Left lung (tissue), 10 donors: ENCODE measurements around the gene SSX2IP. TPM values are rescaled to one million over a fixed set of nuclear protein-coding genes. Genes with fewer than 3 reads are reported as not detected.

Experiments used
- ATAC-seq: fragments of 200-7000 bp; cut with Tn5 transposase; one replicate; pipeline ENCODE4 v1.9.1; 2020; ENCODE audit warnings: moderate library complexity
- DNase-seq, 4 donors: peaks; one replicate each; pipeline ENCODE4 v3.0.0-alpha.2; 2013 to 2020
- H3K27ac ChIP-seq, 2 donors: fragments of 200-600 bp; sonication (generic) in 1 of 2; one replicate each; pipeline versions ENCODE4 v1.5.0 to v1.8.0; 2020 to 2021
- H3K27me3 ChIP-seq, 2 donors: fragments of 200-600 bp; sonication (generic) in 1 of 2; one replicate each; pipeline versions ENCODE4 v1.5.0 to v1.8.0; 2020 to 2021
- H3K36me3 ChIP-seq, 2 donors: fragments of 200-600 bp; sonication (generic) in 1 of 2; one replicate each; pipeline versions ENCODE4 v1.5.0 to v1.8.0; 2020 to 2021
- H3K4me1 ChIP-seq, 2 donors: fragments of 200-600 bp; one replicate each; pipeline ENCODE4 v1.8.0; 2021
- H3K4me3 ChIP-seq, 2 donors: fragments of 200-600 bp; sonication (generic) in 1 of 2; one replicate each; pipeline versions ENCODE4 v1.5.0 to v1.8.0; 2020 to 2021; ENCODE audit warnings: mild to moderate bottlenecking in 1 of 2
- H3K9me3 ChIP-seq, 2 donors: fragments of 200-600 bp; sonication (generic) in 1 of 2; one replicate each; pipeline versions ENCODE4 v1.5.0 to v1.8.0; 2020 to 2021
- CTCF ChIP-seq, 2 donors: fragments of 200-600 bp; sonication (generic) in 1 of 2; IDR thresholded peaks; one replicate each; pipeline versions ENCODE4 v1.5.0 to v1.8.0; 2021; ENCODE audit warnings: antibody characterized with exemption in 2 of 2
- intact Hi-C, 2 donors: fragments of 100-400 bp; cut with DNase I; formaldehyde crosslinking; loops; one replicate each; pipeline versions ENCODE4 v1.11.2 to v1.14.2; 2022
- polyA plus RNA-seq, 6 donors: library from polyadenylated mRNA; unstranded; fragments of 120-200 nt; gene quantifications; one replicate each; pipeline ENCODE4 v1.2.1, GENCODE V29; 2013; ENCODE audit not compliant: insufficient read length in 6 of 6
- total RNA-seq, 2 donors: library from RNA; stranded (reverse); fragmentation: NEBNext Ultra II Directional; extraction: Animal tissue kit (Norgen Biotek cat#: 25700); gene quantifications; one replicate each; pipeline ENCODE4 v1.2.1, GENCODE V29; 2021
- donor health status: DM: no; HTN: yes; CAD: no.
- donor health status: DM: no; HTN: no; CAD: no.

The SSX2IP gene
- total and polyA plus RNA-seq, 8 donors = 10.1 to 20.2 (median 17.8) TPM

- Histone ChIP-seq H3K4me3 (no peak overlapping the region), H3K36me3 (no peaks in the 10 kb centered on the region), H3K27ac (no peak overlapping the region), H3K27me3 (no peaks in the 10 kb centered on the region), H3K4me1 (no peaks in the 10 kb centered on the region), H3K9me3 (no peaks in the 10 kb centered on the region)
- TF ChIP-seq CTCF (IDR thresholded peaks at IDR 0.05) = no peak
- DNase-seq (no peak), ATAC-seq (no peak)
- intact Hi-C loops = no loop called here
Observed at GRCh38 chr1:84711121-84711520, 20.9 kb upstream of the SSX2IP start.

GRCh38 chr1:84709131-84709530 lies 18.9 kb upstream of the SSX2IP start:
- Histone ChIP-seq H3K4me1 (no peaks in the 10 kb centered on the region), H3K36me3 (no peaks in the 10 kb centered on the region), H3K27me3 (no peaks in the 10 kb centered on the region), H3K9me3 (no peaks in the 10 kb centered on the region), H3K4me3 (no peak overlapping the region), H3K27ac (no peak overlapping the region)
- no peak for TF ChIP-seq CTCF (IDR thresholded peaks at IDR 0.05)
- intact Hi-C loops = no loop called here
- ATAC-seq (no peak), DNase-seq (no peak)

GRCh38 chr1:84708031-84708430 lies 17.8 kb upstream of the SSX2IP start:
- TF ChIP-seq CTCF (IDR thresholded peaks at IDR 0.05) = no peak
- no peaks in the 10 kb centered on the region for H3K4me1 ChIP-seq
- no peak for ATAC-seq
- DNase-seq = no peak
- H3K27ac ChIP-seq = no peak overlapping the region
- no peaks in the 10 kb centered on the region for H3K27me3 ChIP-seq
- no peaks in the 10 kb centered on the region for H3K9me3 ChIP-seq
- no peak overlapping the region for H3K4me3 ChIP-seq
- intact Hi-C loops = no loop called here
- no peaks in the 10 kb centered on the region for H3K36me3 ChIP-seq

- H3K4me1 ChIP-seq = no peaks in the 10 kb centered on the region
- no peaks in the 10 kb centered on the region for H3K36me3 ChIP-seq
- DNase-seq (no peak), ATAC-seq (no peak)
- H3K27me3 ChIP-seq = no peaks in the 10 kb centered on the region
- no peaks in the 10 kb centered on the region for H3K9me3 ChIP-seq
- TF ChIP-seq CTCF (IDR thresholded peaks at IDR 0.05) = no peak
- intact Hi-C loops = no loop called here
- H3K27ac ChIP-seq = no peak overlapping the region
- H3K4me3 ChIP-seq = no peak overlapping the region
Observed at GRCh38 chr1:84705513-84705912, 15.3 kb upstream of the SSX2IP start.

- intact Hi-C loops = no loop called here
- Histone ChIP-seq H3K27me3 (no peaks in the 10 kb centered on the region), H3K36me3 (no peaks in the 10 kb centered on the region), H3K4me1 (peaks cover 0 to 4% of the 10 kb centered on the region in 2 donors), H3K27ac (no peak overlapping the region), H3K9me3 (no peaks in the 10 kb centered on the region), H3K4me3 (no peak overlapping the region)
- no peak for TF ChIP-seq CTCF (IDR thresholded peaks at IDR 0.05)
- ATAC-seq (no peak), DNase-seq (no peak)
Observed at GRCh38 chr1:84704872-84705417, 14.7 kb upstream of the SSX2IP start.
